AG10803 (cell line): ENCODE data around the gene GPR15.
A peak's percentile ranks its signal among the peaks of the same experiment; 100 is the strongest.

Experiments
- DNase-seq: peaks from one replicate; pipeline ENCODE4 v3.0.0; 2010; ENCODE audit warnings: low read depth
- H3K4me3 ChIP-seq: 2 replicates; pipeline ENCODE4 v1.5.1; 2011; ENCODE audit warnings: mild to moderate bottlenecking, low read length, control low read depth
- CTCF ChIP-seq: conservative IDR thresholded peaks from 2 replicates; pipeline ENCODE4 v1.5.1; 2011; ENCODE audit warnings: mild to moderate bottlenecking, low read length, control low read depth, inconsistent platforms

The GPR15 gene

GRCh38 chr3:98518816-98519215 is 13.0 kb upstream of the GPR15 start:
- no peak overlapping the region for H3K4me3 ChIP-seq
- DNase-seq: no peak
- no peak for TF ChIP-seq CTCF

GRCh38 chr3:98519351-98519750 is 12.4 kb upstream of the GPR15 start:
- no peak for DNase-seq
- TF ChIP-seq CTCF: no peak
- no peak overlapping the region for H3K4me3 ChIP-seq

GRCh38 chr3:98521897-98522543 is 9.8 kb upstream of the GPR15 start:
- DNase-seq: peak; percentile 47
- no peak for TF ChIP-seq CTCF
- H3K4me3 ChIP-seq: peak overlapping the region; percentile 79

- peak; percentile 96 for DNase-seq
- no peak for TF ChIP-seq CTCF
- peak within 1 kb of the TSS; percentile 79 for H3K4me3 ChIP-seq
These were observed 9.1 kb upstream of the GPR15 start, which contains the start of gene CLDND1 for GRCh38 chr3:98522544-98523281. TSS of gene CLDND1 (minus strand) at chr3:98522902. CDS start at chr3:98521424, 1,478 bp downstream.

GRCh38 chr3:98525494-98525893 is 6.3 kb upstream of the GPR15 start:
- DNase-seq: no peak
- no peak overlapping the region for H3K4me3 ChIP-seq
- TF ChIP-seq CTCF: no peak

- H3K4me3 ChIP-seq: no peak overlapping the region
- no peak for TF ChIP-seq CTCF
- no peak for DNase-seq
These were observed 3.1 kb upstream of the GPR15 start for GRCh38 chr3:98528474-98529346.
